K562 (cell line): ENCODE results near the gene ENG. TPM values are rescaled to one million over a fixed set of nuclear protein-coding genes. Genes with fewer than 3 reads are reported as not detected.
A peak's percentile ranks its signal among the peaks of the same experiment; 100 is the strongest.

ENCODE experiments used
- ETS2 ChIP-seq: IDR thresholded peaks from 2 replicates; pipeline ENCODE4 v1.6.1; 2016; ENCODE audit warnings: borderline replicate concordance, missing genetic modification characterization, mild to moderate bottlenecking, moderate library complexity, missing compliant biosample characterization; ENCODE audit not compliant: poor library complexity, severe bottlenecking
- MXD1 ChIP-seq: fragments of 250-450 bp; sonication (Bioruptor Pico); IDR thresholded peaks from 2 replicates; pipeline ENCODE4 v1.8.0; 2021; ENCODE audit warnings: borderline replicate concordance, mild to moderate bottlenecking, moderate library complexity; ENCODE audit not compliant: poor library complexity, severe bottlenecking
- NELFE ChIP-seq: IDR thresholded peaks from 2 replicates; pipeline ENCODE4 v1.6.1; 2011; ENCODE audit warnings: mild to moderate bottlenecking; ENCODE audit not compliant: insufficient read depth, insufficient read length
- TCF15 ChIP-seq: fragments of 250-450 bp; sonication (Bioruptor Pico); IDR thresholded peaks from 2 replicates; pipeline ENCODE4 v1.8.0; 2022; ENCODE audit warnings: moderate library complexity, mild to moderate bottlenecking, inconsistent platforms
- ZBTB40 ChIP-seq, 2 experiments: fragments of 450-650 bp in 1 of 2; sonication (generic) in 1 of 2; formaldehyde crosslinking in 1 of 2; IDR thresholded peaks; 2 replicates each; pipeline versions ENCODE4 v1.7.1 to v1.9.0; 2016 to 2022; ENCODE audit warnings: inconsistent platforms in 1 of 2, mild to moderate bottlenecking in 1 of 2, missing genetic modification reagents in 1 of 2
- polyA plus RNA-seq, 8 experiments: library from polyadenylated mRNA; depleted of rRNA in 4 of 8; stranded (reverse) in 5 of 8; unstranded in 3 of 8; fragments of >200 nt; fragmentation: Nextera tagmentation in 2 of 8; fragmentation: Illumina TruSeq in 1 of 8; extraction: Ambion mirVana in 2 of 8; extraction: Trizol in 1 of 8; gene quantifications; 2 replicates each; pipeline versions ENCODE4 v1.2.1 to v1.2.3, GENCODE V29; 2011 to 2014; ENCODE audit warnings: inconsistent platforms in 1 of 8, missing spikeins in 1 of 8
- total RNA-seq, 7 experiments: library from RNA; depleted of rRNA in 6 of 7; stranded (reverse); fragments of >200 nt in 6 of 7; fragmentation: Illumina TruSeq in 2 of 7; extraction: Trizol in 2 of 7; gene quantifications; 2 replicates each; pipeline versions ENCODE4 v1.2.1 to v1.2.3, GENCODE V29; 2011 to 2021; ENCODE audit warnings: low replicate concordance in 1 of 7
- TF ChIP-seq, protein P1 (sequence below): fragments of 200-800 bp; sonication (Bioruptor generic); IDR thresholded peaks from 2 replicates; pipeline ENCODE4 v1.6.1; 2017; ENCODE audit warnings: missing genetic modification characterization, missing compliant biosample characterization
- TF ChIP-seq, protein P2 (sequence below), 2 experiments: fragments of 450-650 bp in 1 of 2; sonication (generic) in 1 of 2; formaldehyde crosslinking; conservative IDR thresholded peaks; 2 replicates each; pipeline versions ENCODE4 v1.4.0 to v1.8.1; 2020 to 2022; ENCODE audit warnings: mild to moderate bottlenecking in 1 of 2, missing genetic modification reagents in 1 of 2
- TF ChIP-seq, protein P3 (sequence below): fragments of 250-450 bp; sonication (Bioruptor Pico); IDR thresholded peaks from 2 replicates; pipeline ENCODE4 v1.9.0; 2021; ENCODE audit warnings: mild to moderate bottlenecking, inconsistent platforms

The ENG gene
- total and polyA plus RNA-seq, 9 of the 15 experiments (the other 6 are each of a cell fraction or from before 2014, with no cell fraction given) = 0.04 to 0.40 (median 0.14) TPM; not detected in 1

GRCh38 chr9:127802576-127803443, 51.6 kb downstream of the ENG start, which contains the start of gene FPGS (continued):
- TF ChIP-seq ZBTB40 (IDR thresholded peaks at IDR 0.05) = peak; percentile 65
- TF ChIP-seq ZBTB40 (CRISPR knock-in tag; IDR thresholded peaks at IDR 0.05) = no peak
- no peak for TF ChIP-seq NELFE
- TF ChIP-seq, protein P1, sequence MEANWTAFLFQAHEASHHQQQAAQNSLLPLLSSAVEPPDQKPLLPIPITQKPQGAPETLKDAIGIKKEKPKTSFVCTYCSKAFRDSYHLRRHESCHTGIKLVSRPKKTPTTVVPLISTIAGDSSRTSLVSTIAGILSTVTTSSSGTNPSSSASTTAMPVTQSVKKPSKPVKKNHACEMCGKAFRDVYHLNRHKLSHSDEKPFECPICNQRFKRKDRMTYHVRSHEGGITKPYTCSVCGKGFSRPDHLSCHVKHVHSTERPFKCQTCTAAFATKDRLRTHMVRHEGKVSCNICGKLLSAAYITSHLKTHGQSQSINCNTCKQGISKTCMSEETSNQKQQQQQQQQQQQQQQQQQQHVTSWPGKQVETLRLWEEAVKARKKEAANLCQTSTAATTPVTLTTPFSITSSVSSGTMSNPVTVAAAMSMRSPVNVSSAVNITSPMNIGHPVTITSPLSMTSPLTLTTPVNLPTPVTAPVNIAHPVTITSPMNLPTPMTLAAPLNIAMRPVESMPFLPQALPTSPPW (CRISPR knock-in tag) = peak; percentile 93
- TF ChIP-seq TCF15 (CRISPR knock-in tag) = no peak
- TF ChIP-seq ETS2 (tag) = no peak
- TF ChIP-seq MXD1 (CRISPR knock-in tag) = peak; percentile 95
- TF ChIP-seq, protein P2, sequence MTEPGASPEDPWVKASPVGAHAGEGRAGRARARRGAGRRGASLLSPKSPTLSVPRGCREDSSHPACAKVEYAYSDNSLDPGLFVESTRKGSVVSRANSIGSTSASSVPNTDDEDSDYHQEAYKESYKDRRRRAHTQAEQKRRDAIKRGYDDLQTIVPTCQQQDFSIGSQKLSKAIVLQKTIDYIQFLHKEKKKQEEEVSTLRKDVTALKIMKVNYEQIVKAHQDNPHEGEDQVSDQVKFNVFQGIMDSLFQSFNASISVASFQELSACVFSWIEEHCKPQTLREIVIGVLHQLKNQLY (CRISPR knock-in tag; conservative IDR thresholded peaks at IDR 0.05) = no peak
- TF ChIP-seq, protein P3, sequence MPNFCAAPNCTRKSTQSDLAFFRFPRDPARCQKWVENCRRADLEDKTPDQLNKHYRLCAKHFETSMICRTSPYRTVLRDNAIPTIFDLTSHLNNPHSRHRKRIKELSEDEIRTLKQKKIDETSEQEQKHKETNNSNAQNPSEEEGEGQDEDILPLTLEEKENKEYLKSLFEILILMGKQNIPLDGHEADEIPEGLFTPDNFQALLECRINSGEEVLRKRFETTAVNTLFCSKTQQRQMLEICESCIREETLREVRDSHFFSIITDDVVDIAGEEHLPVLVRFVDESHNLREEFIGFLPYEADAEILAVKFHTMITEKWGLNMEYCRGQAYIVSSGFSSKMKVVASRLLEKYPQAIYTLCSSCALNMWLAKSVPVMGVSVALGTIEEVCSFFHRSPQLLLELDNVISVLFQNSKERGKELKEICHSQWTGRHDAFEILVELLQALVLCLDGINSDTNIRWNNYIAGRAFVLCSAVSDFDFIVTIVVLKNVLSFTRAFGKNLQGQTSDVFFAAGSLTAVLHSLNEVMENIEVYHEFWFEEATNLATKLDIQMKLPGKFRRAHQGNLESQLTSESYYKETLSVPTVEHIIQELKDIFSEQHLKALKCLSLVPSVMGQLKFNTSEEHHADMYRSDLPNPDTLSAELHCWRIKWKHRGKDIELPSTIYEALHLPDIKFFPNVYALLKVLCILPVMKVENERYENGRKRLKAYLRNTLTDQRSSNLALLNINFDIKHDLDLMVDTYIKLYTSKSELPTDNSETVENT (CRISPR knock-in tag) = peak; percentile 70; the same call in 1 of the 2 replicates
